DOHH2 (cell line): ENCODE measurements around the gene DUS3L.
A peak's percentile ranks its signal among the peaks of the same experiment; 100 is the strongest.

Source experiments
- H3F3A ChIP-seq: fragments of 200-600 bp; sonication (generic), shearing (Covaris generic); 2 replicates; pipeline ENCODE4 v1.6.0; 2016; ENCODE audit warnings: antibody characterized with exemption, mild to moderate bottlenecking; ENCODE audit not compliant: control insufficient read depth, insufficient read depth
- H3K27ac ChIP-seq: fragments of 200-600 bp; sonication (generic); 2 replicates; pipeline ENCODE4 v1.5.1; 2014; ENCODE audit warnings: low read depth, mild to moderate bottlenecking, low read length, moderate library complexity
- H3K27me3 ChIP-seq: fragments of 200-600 bp; sonication (generic); 2 replicates; pipeline ENCODE4 v1.6.1; 2014; ENCODE audit warnings: mild to moderate bottlenecking, low read length, mixed read lengths; ENCODE audit not compliant: control insufficient read depth
- H3K36me3 ChIP-seq: fragments of 200-600 bp; sonication (generic); 2 replicates; pipeline ENCODE4 v1.6.1; 2014; ENCODE audit warnings: mild to moderate bottlenecking, low read length, moderate library complexity, mixed read lengths; ENCODE audit not compliant: control insufficient read depth
- H3K4me1 ChIP-seq: fragments of 200-600 bp; sonication (generic); 2 replicates; pipeline ENCODE4 v1.6.1; 2014; ENCODE audit warnings: mild to moderate bottlenecking, low read length, mixed read lengths; ENCODE audit not compliant: control insufficient read depth
- H3K4me2 ChIP-seq: fragments of 200-600 bp; sonication (generic); 2 replicates; pipeline ENCODE4 v1.6.0; 2014; ENCODE audit warnings: mild to moderate bottlenecking, low read length, moderate library complexity
- H3K4me3 ChIP-seq: fragments of 200-600 bp; sonication (generic); 2 replicates; pipeline ENCODE4 v1.5.1; 2014; ENCODE audit warnings: mild to moderate bottlenecking, low read length, mixed read lengths
- H3K79me2 ChIP-seq: fragments of 200-600 bp; sonication (generic); 2 replicates; pipeline ENCODE4 v1.6.1; 2014; ENCODE audit warnings: mild to moderate bottlenecking, low read length, mixed read lengths; ENCODE audit not compliant: control insufficient read depth
- H3K9me2 ChIP-seq: fragments of 200-600 bp; sonication (generic); replicated peaks from 2 replicates; pipeline ENCODE4 v1.6.1; 2014; ENCODE audit warnings: mild to moderate bottlenecking, low read length, mixed read lengths; ENCODE audit not compliant: control insufficient read depth
- H3K9me3 ChIP-seq: fragments of 200-600 bp; sonication (generic); 2 replicates; pipeline ENCODE4 v1.6.1; 2014; ENCODE audit warnings: antibody characterized with exemption, low read length, mixed read lengths; ENCODE audit not compliant: control insufficient read depth, insufficient read depth
- H4K20me1 ChIP-seq: fragments of 200-600 bp; sonication (generic); 2 replicates; pipeline ENCODE4 v1.6.0; 2014; ENCODE audit warnings: low read depth, mild to moderate bottlenecking, antibody characterized with exemption, low read length, moderate library complexity; ENCODE audit not compliant: control insufficient read depth, insufficient read depth
- EZH2phosphoT487 ChIP-seq: fragments of 200-600 bp; sonication (generic); IDR thresholded peaks from 2 replicates; pipeline ENCODE4 v1.6.1; 2017; ENCODE audit warnings: borderline replicate concordance, mild to moderate bottlenecking, antibody characterized with exemption, low read length, moderate library complexity, mixed read lengths
- TF ChIP-seq, protein P1 (sequence below): fragments of 200-600 bp; sonication (generic); IDR thresholded peaks from one replicate; pipeline ENCODE4 v1.5.1; 2014; ENCODE audit warnings: antibody characterized with exemption, mild to moderate bottlenecking, low read depth, low read length; ENCODE audit not compliant: poor library complexity, severe bottlenecking

The DUS3L gene

DNA sequence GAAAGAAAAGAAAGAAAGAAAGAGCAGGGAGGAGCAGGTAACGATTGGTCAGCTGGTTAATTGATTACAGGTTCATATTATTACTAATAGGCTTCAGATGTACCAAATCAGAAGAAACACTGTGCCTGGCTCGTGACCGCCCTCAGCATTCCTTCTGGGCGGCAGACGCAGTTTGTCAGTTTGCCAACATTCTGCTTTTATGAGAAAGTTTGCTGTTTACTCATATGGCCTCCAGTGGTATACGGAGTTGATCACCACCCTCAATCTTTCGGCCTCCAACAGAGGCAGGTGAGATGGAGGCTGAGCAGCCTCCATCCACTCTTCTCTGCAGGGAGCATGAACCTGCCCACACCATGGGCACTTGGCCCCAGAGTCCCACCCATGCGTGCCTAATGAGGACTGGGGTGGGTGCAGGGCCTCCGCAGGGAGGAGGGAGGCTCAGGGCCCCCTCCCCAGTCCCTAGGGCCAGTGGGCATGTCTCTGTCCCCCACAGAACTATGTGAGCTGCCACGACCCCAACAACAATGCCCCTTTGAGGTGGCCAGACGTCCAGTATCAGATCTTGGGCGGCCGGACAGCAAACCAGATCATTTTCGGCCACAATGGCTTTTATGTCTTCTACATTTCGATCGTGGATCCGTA lies 15.2 kb downstream of the DUS3L start:
- Histone ChIP-seq H3K4me3 (no peak overlapping the region), H3K27me3 (no peaks in the 10 kb centered on the region), H3K79me2 (no peaks in the 10 kb centered on the region), H4K20me1 (no peaks in the 10 kb centered on the region), H3K9me3 (no peaks in the 10 kb centered on the region), H3K4me1 (peaks cover 5% of the 10 kb centered on the region; the same call in 1 of the 2 replicates), H3K36me3 (no peaks in the 10 kb centered on the region), H3K27ac (no peak overlapping the region), H3K4me2 (no peak overlapping the region), H3K9me2 (no peaks in the 10 kb centered on the region), H3F3A (no peaks in the 10 kb centered on the region)
- TF ChIP-seq, protein P1, sequence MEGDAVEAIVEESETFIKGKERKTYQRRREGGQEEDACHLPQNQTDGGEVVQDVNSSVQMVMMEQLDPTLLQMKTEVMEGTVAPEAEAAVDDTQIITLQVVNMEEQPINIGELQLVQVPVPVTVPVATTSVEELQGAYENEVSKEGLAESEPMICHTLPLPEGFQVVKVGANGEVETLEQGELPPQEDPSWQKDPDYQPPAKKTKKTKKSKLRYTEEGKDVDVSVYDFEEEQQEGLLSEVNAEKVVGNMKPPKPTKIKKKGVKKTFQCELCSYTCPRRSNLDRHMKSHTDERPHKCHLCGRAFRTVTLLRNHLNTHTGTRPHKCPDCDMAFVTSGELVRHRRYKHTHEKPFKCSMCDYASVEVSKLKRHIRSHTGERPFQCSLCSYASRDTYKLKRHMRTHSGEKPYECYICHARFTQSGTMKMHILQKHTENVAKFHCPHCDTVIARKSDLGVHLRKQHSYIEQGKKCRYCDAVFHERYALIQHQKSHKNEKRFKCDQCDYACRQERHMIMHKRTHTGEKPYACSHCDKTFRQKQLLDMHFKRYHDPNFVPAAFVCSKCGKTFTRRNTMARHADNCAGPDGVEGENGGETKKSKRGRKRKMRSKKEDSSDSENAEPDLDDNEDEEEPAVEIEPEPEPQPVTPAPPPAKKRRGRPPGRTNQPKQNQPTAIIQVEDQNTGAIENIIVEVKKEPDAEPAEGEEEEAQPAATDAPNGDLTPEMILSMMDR = no peak
- no peak for TF ChIP-seq EZH2phosphoT487

DNA sequence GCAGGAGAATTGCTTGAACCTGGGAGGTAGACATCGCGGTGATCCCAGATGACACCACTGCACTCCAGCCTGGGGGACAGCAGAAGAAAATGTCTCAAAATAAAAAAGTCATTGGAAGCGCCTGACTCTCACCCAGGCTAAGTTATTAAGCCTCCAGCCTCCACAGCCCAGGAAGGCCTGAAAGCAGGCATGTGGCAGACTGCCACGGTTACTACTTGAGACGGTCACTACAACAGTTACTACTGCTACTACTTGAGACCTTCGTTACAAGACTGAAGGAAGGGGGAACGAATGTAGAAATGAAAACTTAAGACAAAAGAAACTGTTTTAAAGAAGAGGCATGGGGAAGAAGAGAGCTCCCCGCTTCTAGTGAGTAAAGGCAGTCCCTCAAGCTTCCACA lies 16.0 kb downstream of the DUS3L start:
- peaks cover 5% of the 10 kb centered on the region; the same call in 1 of the 2 replicates for H3K4me1 ChIP-seq
- TF ChIP-seq, protein P1 = no peak
- H3K4me2 ChIP-seq = no peak overlapping the region
- no peak overlapping the region for H3K27ac ChIP-seq
- H3K27me3 ChIP-seq = no peaks in the 10 kb centered on the region
- no peaks in the 10 kb centered on the region for H3K79me2 ChIP-seq
- no peaks in the 10 kb centered on the region for H3K9me2 ChIP-seq
- H3K4me3 ChIP-seq = no peak overlapping the region
- H4K20me1 ChIP-seq = no peaks in the 10 kb centered on the region
- H3F3A ChIP-seq = no peaks in the 10 kb centered on the region
- no peaks in the 10 kb centered on the region for H3K36me3 ChIP-seq
- no peaks in the 10 kb centered on the region for H3K9me3 ChIP-seq

DNA sequence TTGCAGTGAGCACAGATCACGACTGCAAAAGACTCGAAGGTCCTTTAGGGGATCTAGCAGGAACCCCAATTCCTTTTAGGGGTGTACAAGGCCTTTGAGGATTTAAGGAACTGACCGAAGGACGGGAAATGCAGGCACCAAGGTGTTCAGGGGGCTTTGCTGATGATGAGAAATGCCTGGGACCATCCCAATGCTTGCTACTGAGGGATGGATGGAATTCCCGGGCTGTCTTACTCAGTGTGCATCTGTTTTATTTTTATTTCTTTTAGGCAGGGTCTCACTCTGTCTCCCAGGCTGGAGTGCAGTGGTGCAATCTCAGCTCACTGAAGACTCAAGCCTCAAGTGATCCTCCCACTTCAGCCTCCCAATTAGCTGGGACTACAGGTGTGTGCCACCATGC lies 17.7 kb downstream of the DUS3L start:
- H4K20me1 ChIP-seq = no peaks in the 10 kb centered on the region
- TF ChIP-seq, protein P1 = no peak
- TF ChIP-seq EZH2phosphoT487 = no peak
- H3K9me3 ChIP-seq = no peaks in the 10 kb centered on the region
- no peaks in the 10 kb centered on the region for H3K79me2 ChIP-seq
- H3K27ac ChIP-seq = no peak overlapping the region
- H3K4me2 ChIP-seq = peak overlapping the region; percentile 21; the same call in 1 of the 2 replicates
- peaks cover 5% of the 10 kb centered on the region; the same call in 1 of the 2 replicates for H3K4me1 ChIP-seq
- no peaks in the 10 kb centered on the region for H3K27me3 ChIP-seq
- no peaks in the 10 kb centered on the region for H3K9me2 ChIP-seq
- no peaks in the 10 kb centered on the region for H3F3A ChIP-seq
- H3K4me3 ChIP-seq = no peak overlapping the region
- H3K36me3 ChIP-seq = no peaks in the 10 kb centered on the region

DNA sequence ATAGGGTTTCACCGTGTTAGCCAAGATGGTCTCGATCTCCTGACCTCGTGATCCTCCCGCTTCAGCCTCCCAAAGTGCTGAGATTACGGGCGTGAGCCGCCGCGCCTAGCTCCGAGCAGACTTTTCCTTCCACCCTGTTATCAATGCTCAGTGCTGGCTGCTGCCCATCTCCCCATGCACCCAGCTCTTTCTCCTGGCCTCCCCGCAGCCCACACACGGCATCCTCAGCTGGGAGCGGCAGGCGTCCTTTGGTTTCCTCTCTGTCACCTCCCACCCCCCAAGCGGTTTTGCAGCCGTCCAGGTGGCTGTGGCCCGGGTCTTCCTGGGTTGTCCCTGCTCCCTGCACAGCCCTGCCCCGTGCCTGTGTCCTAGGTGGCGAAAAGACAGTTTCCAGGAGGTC lies 18.5 kb downstream of the DUS3L start:
- Histone ChIP-seq H3K4me1 (peaks cover 5% of the 10 kb centered on the region; the same call in 1 of the 2 replicates), H3K79me2 (no peaks in the 10 kb centered on the region), H3K27ac (no peak overlapping the region), H4K20me1 (no peaks in the 10 kb centered on the region), H3K9me2 (no peaks in the 10 kb centered on the region), H3K9me3 (no peaks in the 10 kb centered on the region), H3K36me3 (no peaks in the 10 kb centered on the region), H3F3A (no peaks in the 10 kb centered on the region), H3K4me2 (no peak overlapping the region), H3K27me3 (no peaks in the 10 kb centered on the region), H3K4me3 (no peak overlapping the region)
- TF ChIP-seq, protein P1 = no peak
- TF ChIP-seq EZH2phosphoT487 = no peak
